Activated CD4-positive, alpha-beta T cell treated with anti-CD3 and anti-CD28 coated beads for 1 hour (primary cell): ENCODE measurements around the gene PLXDC2.
"Not testable (repeated sequence)": the region's sequence is repeated elsewhere in the genome, so short reads cannot be mapped to it uniquely, and the experiment has no call there.

Experiments used
- DNase-seq: peaks from one replicate; pipeline ENCODE4 v3.0.0-alpha.2; 2020

Gene PLXDC2

GRCh38 chr10:19816411-19817230 is at the start of gene PLXDC2:
PLXDC2 (plus strand) TSS chr10:19816432.
- no peak for DNase-seq

- no peak for DNase-seq
Measured at GRCh38 chr10:19767876-19768275, 48.4 kb upstream of the PLXDC2 start.

- DNase-seq: not testable (repeated sequence)
Measured at GRCh38 chr10:19769826-19770225, 46.4 kb upstream of the PLXDC2 start.

- no peak for DNase-seq
Measured at GRCh38 chr10:19772972-19773371, 43.3 kb upstream of the PLXDC2 start.

- DNase-seq: no peak
Measured at GRCh38 chr10:19775296-19775695, 40.9 kb upstream of the PLXDC2 start.

- no peak for DNase-seq
Measured at GRCh38 chr10:19777806-19778205, 38.4 kb upstream of the PLXDC2 start.

- DNase-seq: no peak
Measured at GRCh38 chr10:19778996-19779395, 37.2 kb upstream of the PLXDC2 start.

- no peak for DNase-seq
Measured at GRCh38 chr10:19782430-19783089, 33.7 kb upstream of the PLXDC2 start.

GRCh38 chr10:19783721-19784120 is 32.5 kb upstream of the PLXDC2 start:
- no peak for DNase-seq

- no peak for DNase-seq
Measured at GRCh38 chr10:19785366-19785765, 30.9 kb upstream of the PLXDC2 start.

GRCh38 chr10:19788075-19788686 is 28.1 kb upstream of the PLXDC2 start:
- no peak for DNase-seq

GRCh38 chr10:19788902-19789301 is 27.3 kb upstream of the PLXDC2 start:
- DNase-seq: no peak

- DNase-seq: no peak
Measured at GRCh38 chr10:19789607-19790006, 26.6 kb upstream of the PLXDC2 start.

GRCh38 chr10:19791032-19791431 is 25.2 kb upstream of the PLXDC2 start:
- DNase-seq: no peak

- no peak for DNase-seq
Measured at GRCh38 chr10:19795684-19796083, 20.5 kb upstream of the PLXDC2 start.

- no peak for DNase-seq
Measured at GRCh38 chr10:19800161-19800560, 16.1 kb upstream of the PLXDC2 start.

- no peak for DNase-seq
Measured at GRCh38 chr10:19801369-19801768, 14.9 kb upstream of the PLXDC2 start.

GRCh38 chr10:19803676-19804075 is 12.6 kb upstream of the PLXDC2 start:
- no peak for DNase-seq

- DNase-seq: no peak
Measured at GRCh38 chr10:19809481-19809880, 6.8 kb upstream of the PLXDC2 start.

- DNase-seq: no peak
Measured at GRCh38 chr10:19811540-19811939, 4.7 kb upstream of the PLXDC2 start.

GRCh38 chr10:19812976-19813375 is 3.3 kb upstream of the PLXDC2 start:
- no peak for DNase-seq

- no peak for DNase-seq
Measured at GRCh38 chr10:19815036-19815730, 1.0 kb upstream of the PLXDC2 start.

- DNase-seq: no peak
Measured at GRCh38 chr10:19815731-19816410, 361 bp upstream of the PLXDC2 start.
